Mesenchymal stem cell (in vitro differentiated cells and primary cell): ENCODE data around the gene SLC17A4.

Experiments
- DNase-seq: peaks from one replicate; pipeline ENCODE4 v3.0.0-alpha.2; 2013
- H2AFZ ChIP-seq: one replicate; pipeline ENCODE4 v1.6.1; 2013; ENCODE audit warnings: low read depth, mild to moderate bottlenecking, control low read depth, inconsistent platforms, low read length, moderate library complexity
- H2AK5ac ChIP-seq: 2 replicates; pipeline ENCODE4 v1.6.1; 2013; ENCODE audit warnings: low read length, moderate library complexity, mild to moderate bottlenecking, inconsistent platforms; ENCODE audit not compliant: severe bottlenecking
- H2BK120ac ChIP-seq: one replicate; pipeline ENCODE4 v1.6.1; 2013; ENCODE audit warnings: low read depth, mild to moderate bottlenecking, inconsistent platforms, low read length, moderate library complexity
- H2BK12ac ChIP-seq, 2 experiments: one replicate each; pipeline ENCODE4 v1.6.1; 2013; ENCODE audit warnings: inconsistent platforms in 2 of 2, low read length in 2 of 2, mild to moderate bottlenecking in 2 of 2, moderate library complexity in 2 of 2, control low read depth in 1 of 2
- H2BK15ac ChIP-seq: one replicate; pipeline ENCODE4 v1.6.1; 2013; ENCODE audit warnings: mild to moderate bottlenecking, low read depth, inconsistent platforms; ENCODE audit not compliant: poor library complexity, severe bottlenecking
- H2BK5ac ChIP-seq: 2 replicates; pipeline ENCODE4 v1.6.1; 2013; ENCODE audit warnings: low read depth, mild to moderate bottlenecking, low read length, control low read depth, inconsistent platforms; ENCODE audit not compliant: poor library complexity, severe bottlenecking
- H3K14ac ChIP-seq, 2 experiments: one replicate each; pipeline ENCODE4 v1.6.1; 2013; ENCODE audit warnings: inconsistent platforms in 2 of 2, low read length in 2 of 2, control low read depth in 1 of 2, mild to moderate bottlenecking in 1 of 2, moderate library complexity in 1 of 2
- H3K18ac ChIP-seq, 2 experiments: one replicate each; pipeline ENCODE4 v1.6.1; 2013; ENCODE audit warnings: inconsistent platforms in 2 of 2, low read length in 2 of 2, control low read depth in 1 of 2, low read depth in 1 of 2, mild to moderate bottlenecking in 1 of 2
- H3K23ac ChIP-seq, 2 experiments: one replicate each; pipeline ENCODE4 v1.6.1; 2013; ENCODE audit warnings: inconsistent platforms in 2 of 2, low read length in 2 of 2, mild to moderate bottlenecking in 2 of 2, moderate library complexity in 2 of 2, control low read depth in 1 of 2
- H3K27ac ChIP-seq: 2 replicates; pipeline ENCODE4 v1.5.1; 2013; ENCODE audit warnings: mild to moderate bottlenecking, moderate library complexity, low read length, control low read depth, inconsistent platforms; ENCODE audit not compliant: poor library complexity, severe bottlenecking
- H3K27me3 ChIP-seq, 2 experiments: 2 replicates each; pipeline versions ENCODE4 v1.6.1 to v1.7.0; 2013; ENCODE audit warnings: low read length in 2 of 2, mild to moderate bottlenecking in 2 of 2, moderate library complexity in 2 of 2, control low read depth in 1 of 2, inconsistent platforms in 1 of 2; ENCODE audit not compliant: control insufficient read depth in 1 of 2, insufficient read depth in 1 of 2
- H3K36me3 ChIP-seq, 2 experiments: 2 replicates each; pipeline versions ENCODE4 v1.6.1 to v1.7.0; 2013; ENCODE audit warnings: low read length in 2 of 2, control low read depth in 1 of 2, inconsistent platforms in 1 of 2, low read depth in 1 of 2, mild to moderate bottlenecking in 1 of 2; ENCODE audit not compliant: insufficient read depth in 2 of 2, control insufficient read depth in 1 of 2
- H3K4ac ChIP-seq, 2 experiments: one replicate each; pipeline ENCODE4 v1.6.1; 2013; ENCODE audit warnings: inconsistent platforms in 2 of 2, low read length in 2 of 2, mild to moderate bottlenecking in 2 of 2, moderate library complexity in 2 of 2, control low read depth in 1 of 2, low read depth in 1 of 2
- H3K4me1 ChIP-seq: 2 replicates; pipeline ENCODE4 v1.6.1; 2013; ENCODE audit warnings: low read depth, low read length, control low read depth; ENCODE audit not compliant: control insufficient read depth, insufficient read depth
- H3K4me2 ChIP-seq: 2 replicates; pipeline ENCODE4 v1.6.1; 2013; ENCODE audit warnings: low read length, mild to moderate bottlenecking, inconsistent platforms; ENCODE audit not compliant: poor library complexity, severe bottlenecking
- H3K4me3 ChIP-seq, 2 experiments: 2 replicates each; pipeline versions ENCODE4 v1.5.1 to v1.7.0; 2013; ENCODE audit warnings: low read length in 2 of 2, mild to moderate bottlenecking in 2 of 2, control low read depth in 1 of 2, low read depth in 1 of 2; ENCODE audit not compliant: insufficient read depth in 1 of 2
- H3K79me1 ChIP-seq: replicated peaks from 2 replicates; pipeline ENCODE4 v1.6.1; 2013; ENCODE audit warnings: mild to moderate bottlenecking, control low read depth, low read length, inconsistent platforms; ENCODE audit not compliant: poor library complexity, severe bottlenecking
- H3K9ac ChIP-seq: 2 replicates; pipeline ENCODE4 v1.7.0; 2013; ENCODE audit warnings: mild to moderate bottlenecking, low read length, moderate library complexity
- H3K9me3 ChIP-seq: 2 replicates; pipeline ENCODE4 v1.7.0; 2013; ENCODE audit warnings: mild to moderate bottlenecking, low read length; ENCODE audit not compliant: control insufficient read depth
- H4K8ac ChIP-seq: one replicate; pipeline ENCODE4 v1.6.1; 2013; ENCODE audit warnings: inconsistent platforms, mild to moderate bottlenecking, low read length, moderate library complexity
- H4K91ac ChIP-seq: one replicate; pipeline ENCODE4 v1.6.1; 2013; ENCODE audit warnings: mild to moderate bottlenecking, low read length, inconsistent platforms
- WGBS: methylation state at CpG from one replicate; pipeline ENCODE4 v1.1.7; 2013; ENCODE audit warnings: mixed read lengths; 5-methylcytosine and 5-hydroxymethylcytosine counted together

Gene SLC17A4

DNA sequence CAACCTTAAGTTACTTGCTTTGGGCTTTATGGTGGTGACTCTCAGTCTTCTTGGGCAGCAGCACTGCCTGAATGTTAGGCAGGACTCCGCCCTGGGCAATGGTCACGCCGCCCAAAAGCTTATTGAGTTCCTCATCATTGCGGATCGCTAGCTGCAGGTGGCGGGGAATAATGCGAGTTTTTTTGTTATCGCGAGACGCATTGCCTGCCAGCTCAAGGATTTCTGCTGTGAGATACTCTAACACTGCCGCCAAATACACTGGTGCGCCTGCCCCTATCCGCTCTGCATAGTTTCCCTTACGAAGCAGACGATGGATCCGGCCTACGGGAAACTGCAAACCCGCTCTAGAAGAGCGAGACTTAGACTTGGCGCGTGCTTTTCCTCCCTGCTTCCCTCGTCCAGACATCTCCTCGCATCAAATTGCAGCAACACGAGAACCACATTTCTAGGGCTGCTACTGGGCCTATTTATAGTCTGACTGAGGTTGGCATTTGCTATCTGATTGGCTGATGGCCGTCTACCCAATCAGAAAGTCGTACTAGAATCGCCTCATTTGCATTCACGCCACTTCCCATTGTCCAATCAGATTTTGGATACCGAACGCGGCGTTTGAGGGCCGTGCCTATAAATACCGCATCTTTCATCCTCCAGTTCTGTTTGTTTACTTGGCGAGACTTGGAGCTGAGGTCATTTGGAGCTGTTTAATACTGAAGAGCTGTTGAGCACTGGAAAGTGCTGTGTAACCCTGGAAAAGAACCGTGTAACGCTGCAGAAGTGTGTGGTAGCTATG lies 28.2 kb upstream of the SLC17A4 start:
- H4K91ac ChIP-seq = no peak overlapping the region
- WGBS = 95% methylated on average over 37 of the region's 37 CpGs
- no peak overlapping the region for H3K9ac ChIP-seq
- H2BK5ac ChIP-seq = no peak overlapping the region
- H3K4ac ChIP-seq = no peak overlapping the region
- DNase-seq = no peak
- H2AK5ac ChIP-seq = no peak overlapping the region
- no peak overlapping the region for H2BK15ac ChIP-seq
- H2AFZ ChIP-seq = no peak overlapping the region
- no peaks in the 10 kb centered on the region for H3K79me1 ChIP-seq
- H2BK12ac ChIP-seq = no peak overlapping the region
- H3K36me3 ChIP-seq = peaks cover 0 to 2% of the 10 kb centered on the region in 2 experiments
- H3K9me3 ChIP-seq = no peaks in the 10 kb centered on the region
- no peak overlapping the region for H3K23ac ChIP-seq
- no peak overlapping the region for H3K4me3 ChIP-seq
- no peak overlapping the region for H3K14ac ChIP-seq
- no peak overlapping the region for H4K8ac ChIP-seq
- H3K4me2 ChIP-seq = no peak overlapping the region
- H3K27ac ChIP-seq = no peak overlapping the region
- peaks cover 5 to 6% of the 10 kb centered on the region in 2 experiments for H3K27me3 ChIP-seq
- H2BK120ac ChIP-seq = no peak overlapping the region
- no peaks in the 10 kb centered on the region for H3K4me1 ChIP-seq
- H3K18ac ChIP-seq = no peak overlapping the region

GRCh38 chr6:25727028-25727427 lies 27.5 kb upstream of the SLC17A4 start:
- H3K23ac ChIP-seq = no peak overlapping the region
- 92% methylated on average over 14 of the region's 14 CpGs for WGBS
- no peak overlapping the region for H2BK15ac ChIP-seq
- H4K8ac ChIP-seq = no peak overlapping the region
- H3K27ac ChIP-seq = no peak overlapping the region
- no peak overlapping the region for H3K18ac ChIP-seq
- no peak overlapping the region for H3K4me3 ChIP-seq
- H3K27me3 ChIP-seq = peaks cover 9 to 10% of the 10 kb centered on the region in 2 experiments
- no peak overlapping the region for H2BK12ac ChIP-seq
- no peak overlapping the region for H4K91ac ChIP-seq
- H3K9ac ChIP-seq = no peak overlapping the region
- no peak overlapping the region for H3K4me2 ChIP-seq
- H3K79me1 ChIP-seq = no peaks in the 10 kb centered on the region
- no peak overlapping the region for H2BK5ac ChIP-seq
- no peaks in the 10 kb centered on the region for H3K9me3 ChIP-seq
- peaks cover 0 to 2% of the 10 kb centered on the region in 2 experiments for H3K36me3 ChIP-seq
- H2BK120ac ChIP-seq = no peak overlapping the region
- H3K4me1 ChIP-seq = no peaks in the 10 kb centered on the region
- no peak overlapping the region for H3K4ac ChIP-seq
- no peak overlapping the region for H3K14ac ChIP-seq
- DNase-seq = no peak
- no peak overlapping the region for H2AFZ ChIP-seq
- H2AK5ac ChIP-seq = no peak overlapping the region

GRCh38 chr6:25730907-25731306 lies 23.6 kb upstream of the SLC17A4 start:
- Histone ChIP-seq H3K9ac (no peak overlapping the region), H3K79me1 (no peaks in the 10 kb centered on the region)
- 88% methylated on average over 3 of the region's 3 CpGs for WGBS

DNA sequence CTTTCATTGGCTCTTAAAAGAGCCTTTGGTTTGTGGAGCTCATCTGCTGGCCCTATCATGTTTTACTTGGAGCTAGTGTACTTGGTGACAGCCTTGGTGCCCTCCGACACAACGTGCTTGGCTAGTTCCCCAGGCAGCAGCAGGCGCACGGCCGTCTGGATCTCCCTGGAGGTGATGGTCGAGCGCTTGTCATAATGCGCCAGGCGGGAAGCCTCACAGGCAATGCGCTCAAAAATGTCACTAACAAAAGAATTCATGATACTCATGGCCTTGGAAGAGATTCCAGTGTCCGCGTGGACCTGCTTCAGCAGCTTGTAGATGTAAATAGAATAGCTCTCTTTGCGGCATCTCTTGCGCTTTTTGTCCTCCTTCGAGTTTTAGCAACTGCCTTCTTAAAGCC lies 22.8 kb upstream of the SLC17A4 start:
- H3K79me1 ChIP-seq = no peaks in the 10 kb centered on the region
- no peak overlapping the region for H2AK5ac ChIP-seq
- H3K23ac ChIP-seq = no peak overlapping the region
- H4K91ac ChIP-seq = no peak overlapping the region
- H3K36me3 ChIP-seq = no peaks in the 10 kb centered on the region
- no peak overlapping the region for H3K4me2 ChIP-seq
- H2AFZ ChIP-seq = no peak overlapping the region
- WGBS = 96% methylated on average over 15 of the region's 15 CpGs
- no peak overlapping the region for H3K27ac ChIP-seq
- no peak overlapping the region for H2BK120ac ChIP-seq
- no peak overlapping the region for H3K18ac ChIP-seq
- H3K4me3 ChIP-seq = no peak overlapping the region
- no peak overlapping the region for H2BK15ac ChIP-seq
- H3K4ac ChIP-seq = no peak overlapping the region
- H3K9me3 ChIP-seq = peaks cover 1% of the 10 kb centered on the region
- peaks cover 3% of the 10 kb centered on the region for H3K4me1 ChIP-seq
- H2BK5ac ChIP-seq = no peak overlapping the region
- peaks cover 15 to 21% of the 10 kb centered on the region in 2 experiments for H3K27me3 ChIP-seq
- H4K8ac ChIP-seq = no peak overlapping the region
- DNase-seq = no peak
- no peak overlapping the region for H3K14ac ChIP-seq
- no peak overlapping the region for H2BK12ac ChIP-seq
- H3K9ac ChIP-seq = no peak overlapping the region

More at GRCh38 chr6:25730907-25731306, 23.6 kb upstream of the SLC17A4 start:
- H2BK12ac ChIP-seq = no peak overlapping the region
- H3K27ac ChIP-seq = no peak overlapping the region
- no peak for DNase-seq
- H3K36me3 ChIP-seq = peaks cover 0 to 2% of the 10 kb centered on the region in 2 experiments
- H2AFZ ChIP-seq = no peak overlapping the region
- no peak overlapping the region for H2AK5ac ChIP-seq
- H2BK5ac ChIP-seq = no peak overlapping the region
- peaks cover 15 to 21% of the 10 kb centered on the region in 2 experiments for H3K27me3 ChIP-seq
- no peak overlapping the region for H2BK120ac ChIP-seq
- no peak overlapping the region for H2BK15ac ChIP-seq
- no peak overlapping the region for H3K4me3 ChIP-seq
- H3K4ac ChIP-seq = no peak overlapping the region
- no peak overlapping the region for H4K91ac ChIP-seq
- H3K14ac ChIP-seq = no peak overlapping the region
- no peak overlapping the region for H3K23ac ChIP-seq
- no peak overlapping the region for H3K4me2 ChIP-seq
- no peak overlapping the region for H3K18ac ChIP-seq
- no peak overlapping the region for H4K8ac ChIP-seq
- H3K4me1 ChIP-seq = peaks cover 3% of the 10 kb centered on the region
- H3K9me3 ChIP-seq = no peaks in the 10 kb centered on the region
